ENCODE measurements around the gene PLEKHG3. TPM values are rescaled to one million over a fixed set of nuclear protein-coding genes. Genes with fewer than 3 reads are reported as not detected.

The PLEKHG3 gene
- total RNA-seq, 4 donors from 2014 or later: 33.3 to 73.9 (median 63.1) TPM

DNA sequence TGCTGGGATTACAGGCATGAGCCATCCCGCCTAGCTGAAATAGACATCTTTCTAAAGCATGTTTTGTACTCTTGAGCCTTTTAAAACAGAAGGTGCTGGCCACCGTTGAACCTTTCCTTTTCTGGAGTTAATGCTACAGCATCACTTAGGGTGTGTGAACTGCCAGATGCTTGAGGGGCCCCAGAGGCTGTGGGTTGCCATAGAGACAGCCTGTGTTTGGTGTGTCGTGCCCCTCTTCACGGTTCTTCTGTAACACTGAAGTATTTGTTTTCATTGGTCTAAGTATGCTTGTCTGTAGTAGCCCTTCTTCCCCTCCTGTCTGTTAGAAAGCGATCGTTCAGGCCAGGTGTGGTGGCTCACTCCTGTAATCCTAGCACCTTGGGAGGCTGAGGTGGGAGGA, 30.8 kb downstream of the PLEKHG3 start:
- TF ChIP-seq EP300 (IDR thresholded peaks at IDR 0.05): no peak
- TF ChIP-seq POLR2A (IDR thresholded peaks at IDR 0.05): no peak
- no peak for TF ChIP-seq CTCF (IDR thresholded peaks at IDR 0.05)
- Histone ChIP-seq H3K4me1 (peaks cover 0 to 39% (median 8%) of the 10 kb centered on the region in 4 donors), H3K27ac (peak overlapping the region in 2 of 4 donors; percentile 55 to 62), H3K36me3 (peaks cover 0 to 77% (median 0%) of the 10 kb centered on the region in 3 donors), H3K27me3 (no peaks in the 10 kb centered on the region), H3K9me3 (no peaks in the 10 kb centered on the region), H3K4me3 (no peak overlapping the region)
- WGBS, 2 donors: 18 to 25% methylated on average over 6 of the region's 6 CpGs
- DNase-seq (ENCODE audit: low spot score in 2 of 2): peak in 1 of 2 donors; percentile 28

DNA sequence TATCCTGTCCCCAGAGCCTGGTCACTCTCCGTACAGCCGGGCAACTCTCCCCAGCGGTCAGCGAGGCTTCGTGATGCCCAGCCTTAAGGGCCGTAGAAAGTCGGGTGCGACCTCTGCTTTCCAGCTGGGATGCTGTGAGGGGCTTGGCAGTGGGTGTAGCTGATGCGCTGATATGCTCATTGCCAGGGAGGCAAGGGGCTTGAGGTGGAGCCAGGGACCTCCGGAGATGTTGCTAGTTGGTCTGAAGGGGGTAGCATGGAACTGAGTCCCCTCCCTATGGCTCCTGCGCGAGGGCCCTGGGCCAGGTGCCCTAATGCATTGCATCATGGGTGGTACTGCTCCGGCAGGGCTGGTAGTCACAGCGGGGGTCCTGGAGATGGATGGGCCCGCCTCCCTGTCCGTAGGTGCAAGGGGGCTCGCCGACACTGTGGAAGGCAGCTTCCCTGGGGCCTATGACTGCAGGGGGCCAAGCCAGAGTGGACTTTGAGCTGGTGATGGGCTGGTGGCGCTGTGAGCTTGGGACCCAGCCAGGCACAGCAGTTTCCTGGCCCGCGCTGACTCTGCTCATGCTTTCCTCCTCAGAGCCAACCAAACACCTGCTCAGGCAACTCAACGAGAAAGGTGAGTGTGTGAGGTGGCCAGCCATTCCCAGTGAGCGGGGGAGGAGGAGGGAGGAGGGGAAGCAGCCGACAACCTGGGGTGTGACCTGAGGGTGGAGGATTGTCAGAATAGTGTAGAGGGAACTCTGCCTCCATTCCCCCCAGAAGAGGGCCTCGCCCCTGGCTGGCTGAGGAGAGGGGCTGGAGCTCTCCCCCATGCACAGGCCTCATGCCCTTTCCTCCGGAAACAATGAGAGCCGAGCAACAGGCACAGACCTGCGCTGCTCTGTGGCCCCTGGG, 32.3 kb downstream of the PLEKHG3 start:
- no peaks in the 10 kb centered on the region for H3K27me3 ChIP-seq
- H3K9me3 ChIP-seq: no peaks in the 10 kb centered on the region
- H3K27ac ChIP-seq: peak overlapping the region in 2 of 4 donors; percentile 1 to 62
- 85 to 92% methylated on average over 20 to 28 of the region's 28 CpGs for WGBS, 2 donors
- DNase-seq (ENCODE audit: low spot score in 2 of 2): no peak
- TF ChIP-seq POLR2A (IDR thresholded peaks at IDR 0.05): no peak
- H3K4me3 ChIP-seq: no peak overlapping the region
- peaks cover 0 to 33% (median 8%) of the 10 kb centered on the region in 4 donors for H3K4me1 ChIP-seq
- H3K36me3 ChIP-seq: peaks cover 0 to 80% (median 0%) of the 10 kb centered on the region in 3 donors

DNA sequence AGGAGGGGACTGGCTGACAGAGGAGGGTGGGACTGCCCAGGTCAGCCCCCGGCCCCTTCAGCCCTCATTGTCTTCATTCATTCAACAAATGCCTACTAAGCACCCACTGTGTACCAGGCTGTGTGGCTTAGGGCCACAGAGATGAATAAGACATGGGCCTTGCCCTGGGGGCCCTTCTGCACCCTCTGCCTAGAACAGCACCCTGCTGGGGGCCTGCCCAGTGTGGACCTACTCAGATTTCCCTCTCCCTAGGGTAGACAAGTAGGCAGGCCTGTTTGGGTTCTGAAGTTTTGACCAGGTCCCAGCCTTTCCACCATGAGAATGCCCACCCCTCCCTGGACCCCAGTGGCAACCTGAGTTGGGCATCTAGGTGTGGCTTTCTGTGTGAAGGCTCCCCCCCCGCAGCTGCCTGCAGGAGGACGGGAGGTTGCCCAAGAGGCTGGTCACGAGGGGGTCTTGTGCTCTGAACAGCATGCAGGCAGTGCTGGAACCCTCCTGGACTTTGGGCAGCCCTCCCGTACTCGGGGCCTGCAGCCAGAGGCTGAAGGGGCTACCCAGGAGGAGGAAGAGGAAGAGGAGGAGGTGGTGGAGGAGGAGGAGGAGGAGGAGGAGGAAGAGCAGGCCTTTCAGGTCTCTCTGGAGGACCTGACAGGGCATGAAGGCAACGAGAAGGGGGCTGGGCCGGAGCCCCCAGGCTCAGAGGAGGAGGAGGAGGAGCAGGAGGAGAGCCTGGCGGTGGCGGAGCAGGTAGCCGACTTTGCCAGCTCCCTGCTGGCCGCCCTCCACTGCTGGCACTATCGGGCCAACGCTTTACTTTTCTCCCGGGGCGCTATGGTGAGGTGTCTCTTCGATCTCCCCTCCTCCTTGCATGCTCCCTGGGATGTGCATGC, 33.4 kb downstream of the PLEKHG3 start:
- no peak overlapping the region for H3K4me3 ChIP-seq
- H3K27ac ChIP-seq: peak overlapping the region in 2 of 4 donors; percentile 8 to 62
- no peaks in the 10 kb centered on the region for H3K27me3 ChIP-seq
- peaks cover 0 to 33% (median 8%) of the 10 kb centered on the region in 4 donors for H3K4me1 ChIP-seq
- H3K9me3 ChIP-seq: no peaks in the 10 kb centered on the region
- 78 to 87% methylated on average over 17 of the region's 17 CpGs for WGBS, 2 donors
- DNase-seq (ENCODE audit: low spot score in 2 of 2): no peak
- TF ChIP-seq CTCF (IDR thresholded peaks at IDR 0.05) (no peak), POLR2A (IDR thresholded peaks at IDR 0.05) (no peak), EP300 (IDR thresholded peaks at IDR 0.05) (no peak)
- peaks cover 0 to 80% (median 4%) of the 10 kb centered on the region in 3 donors for H3K36me3 ChIP-seq

DNA sequence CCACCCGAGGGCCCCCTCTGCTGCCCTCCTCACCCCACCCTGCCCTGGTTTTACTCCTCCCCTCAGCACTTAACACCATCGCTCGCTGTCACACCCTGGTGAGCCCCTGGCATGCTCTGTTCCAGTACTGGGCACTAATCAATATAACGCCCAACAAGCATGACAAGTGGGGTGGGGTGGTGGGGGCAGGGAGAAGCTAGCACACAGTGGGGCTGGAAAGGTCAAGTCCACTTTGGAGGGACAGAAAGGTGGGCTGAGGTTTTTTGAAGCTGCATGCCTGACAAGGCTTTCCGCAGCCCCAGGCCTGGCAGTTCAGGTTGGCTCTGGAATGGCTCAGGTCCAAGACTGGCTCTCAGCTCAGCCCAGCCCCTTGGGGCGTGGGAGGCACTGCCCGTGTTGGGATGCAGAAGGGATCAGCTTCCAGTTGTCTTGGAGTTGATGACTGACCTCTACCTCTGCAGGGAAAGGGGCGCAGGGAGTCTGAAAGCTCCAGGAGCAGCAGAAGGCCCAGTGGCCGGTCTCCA, 34.1 kb downstream of the PLEKHG3 start:
- peak overlapping the region in 1 of 4 donors; percentile 62 for H3K27ac ChIP-seq
- WGBS, 2 donors: 76 to 79% methylated on average over 7 to 9 of the region's 9 CpGs
- no peak for DNase-seq (ENCODE audit: low spot score in 2 of 2)

More for the DNA sequence above, 34.1 kb downstream of the PLEKHG3 start:
- Histone ChIP-seq H3K4me1 (peaks cover 0 to 33% (median 8%) of the 10 kb centered on the region in 4 donors), H3K27me3 (no peaks in the 10 kb centered on the region), H3K36me3 (peaks cover 0 to 80% (median 4%) of the 10 kb centered on the region in 3 donors), H3K4me3 (no peak overlapping the region), H3K9me3 (no peaks in the 10 kb centered on the region)
- TF ChIP-seq POLR2A (IDR thresholded peaks at IDR 0.05) (no peak), CTCF (IDR thresholded peaks at IDR 0.05) (no peak), EP300 (IDR thresholded peaks at IDR 0.05) (no peak)
